Testis (tissue), 3 donors: ENCODE data around the gene RYR1. TPM values are rescaled to one million over a fixed set of nuclear protein-coding genes. Genes with fewer than 3 reads are reported as not detected.

Experiments
- DNase-seq: peaks from one replicate; pipeline ENCODE4 v3.0.0-alpha.2; 2019
- H3K27ac ChIP-seq, 2 donors: fragments of 200-600 bp; sonication (generic); one replicate each; pipeline ENCODE4 v1.5.1; 2019
- H3K27me3 ChIP-seq: fragments of 200-600 bp; sonication (generic); one replicate; pipeline ENCODE4 v1.5.1; 2019
- H3K36me3 ChIP-seq: fragments of 200-600 bp; sonication (generic); one replicate; pipeline ENCODE4 v1.5.1; 2017; ENCODE audit warnings: low read depth; ENCODE audit errors: missing control alignments
- H3K4me1 ChIP-seq: fragments of 200-600 bp; sonication (generic); one replicate; pipeline ENCODE4 v1.5.1; 2019
- H3K4me3 ChIP-seq, 2 donors: fragments of 200-600 bp; sonication (generic); one replicate each; pipeline ENCODE4 v1.5.1; 2017 to 2019
- H3K9me3 ChIP-seq: fragments of 200-600 bp; sonication (generic); one replicate; pipeline ENCODE4 v1.5.1; 2017
- CTCF ChIP-seq, 3 experiments: fragments of 450-650 bp in 2 of 3; fragments of 200-600 bp in 1 of 3; sonication (generic) in 1 of 3; IDR thresholded peaks; one replicate each; pipeline ENCODE4 v1.5.1; 2016 to 2019; ENCODE audit warnings: antibody characterized with exemption in 3 of 3, mild to moderate bottlenecking in 2 of 3, moderate library complexity in 1 of 3
- POLR2A ChIP-seq: fragments of 450-650 bp; IDR thresholded peaks from one replicate; pipeline ENCODE4 v1.6.1; 2017; ENCODE audit warnings: antibody characterized with exemption, mild to moderate bottlenecking, moderate library complexity
- WGBS, 2 donors: methylation state at CpG; one replicate each; pipeline ENCODE4 v1.1.5; 2018; 5-methylcytosine and 5-hydroxymethylcytosine counted together
- intact Hi-C: fragments of 100-400 bp; cut with DNase I; formaldehyde crosslinking; loops from one replicate; pipeline ENCODE4 v1.15.1; 2023; ENCODE audit warnings: low total_unique reads
- polyA plus RNA-seq: library from polyadenylated mRNA; stranded (reverse); fragments of 350-450 nt; fragmentation: Illumina TruSeq; extraction: RNeasy Lipid Tissue Mini Kit (QIAGEN cat#74804); gene quantifications from one replicate; pipeline ENCODE4 v1.2.3, GENCODE V29; 2014; ENCODE audit warnings: low read depth, low replicate concordance; ENCODE audit not compliant: insufficient read depth
- total RNA-seq, 2 donors: library from RNA; depleted of rRNA; stranded (reverse); fragments of >200 nt; gene quantifications; one replicate each; pipeline ENCODE4 v1.2.3, GENCODE V29; 2016

The RYR1 gene
- total and polyA plus RNA-seq, 3 donors from 2014 or later: 11.8 to 26.1 (median 15.6) TPM

- TF ChIP-seq POLR2A (no peak), CTCF (IDR thresholded peaks at IDR 0.05) (no peak)
- H3K4me3 ChIP-seq: peak overlapping the region in 1 of 2 donors; percentile 21
- no peaks in the 10 kb centered on the region for H3K9me3 ChIP-seq
- H3K36me3 ChIP-seq: no peaks in the 10 kb centered on the region
- no peaks in the 10 kb centered on the region for H3K27me3 ChIP-seq
- DNase-seq: no peak
- WGBS, 2 donors: 58 to 67% methylated on average over 29 to 40 of the region's 40 CpGs
- H3K4me1 ChIP-seq: peaks cover 23% of the 10 kb centered on the region
- no peak overlapping the region for H3K27ac ChIP-seq
- intact Hi-C loops: no loop called here
Observed at GRCh38 chr19:38385804-38386257, 47.7 kb upstream of the RYR1 start.

GRCh38 chr19:38386300-38386970, 47.1 kb upstream of the RYR1 start:
- 46 to 57% methylated on average over 20 to 60 of the region's 61 CpGs for WGBS, 2 donors
- intact Hi-C loops: no loop called here
- no peaks in the 10 kb centered on the region for H3K36me3 ChIP-seq
- H3K4me3 ChIP-seq: peak overlapping the region; percentile 35 to 57
- DNase-seq: no peak
- TF ChIP-seq CTCF (IDR thresholded peaks at IDR 0.05) (no peak), POLR2A (no peak)
- no peaks in the 10 kb centered on the region for H3K27me3 ChIP-seq
- H3K9me3 ChIP-seq: no peaks in the 10 kb centered on the region
- no peak overlapping the region for H3K27ac ChIP-seq
- peaks cover 23% of the 10 kb centered on the region for H3K4me1 ChIP-seq

- Histone ChIP-seq H3K9me3 (no peaks in the 10 kb centered on the region), H3K36me3 (no peaks in the 10 kb centered on the region), H3K4me3 (peak overlapping the region; percentile 35 to 57), H3K4me1 (peaks cover 23% of the 10 kb centered on the region), H3K27ac (no peak overlapping the region), H3K27me3 (no peaks in the 10 kb centered on the region)
- TF ChIP-seq POLR2A: no peak
- no peak for TF ChIP-seq CTCF (IDR thresholded peaks at IDR 0.05)
- intact Hi-C loops: no loop called here
- DNase-seq: no peak
- WGBS, 2 donors: 15 to 33% methylated on average over 11 to 36 of the region's 36 CpGs
Observed at GRCh38 chr19:38386971-38387549, 46.4 kb upstream of the RYR1 start.

- 2 to 3% methylated on average over 32 to 51 of the region's 51 CpGs for WGBS, 2 donors
- H3K4me1 ChIP-seq: peaks cover 23% of the 10 kb centered on the region
- intact Hi-C loops: no loop called here
- H3K27ac ChIP-seq: peak within 1 kb of the TSS in 1 of 2 donors; percentile 37
- peak within 1 kb of the TSS; percentile 35 to 57 for H3K4me3 ChIP-seq
- DNase-seq: peak; percentile 80
- no peak for TF ChIP-seq CTCF (IDR thresholded peaks at IDR 0.05)
- no peaks in the 10 kb centered on the region for H3K9me3 ChIP-seq
- no peaks in the 10 kb centered on the region for H3K36me3 ChIP-seq
- no peaks in the 10 kb centered on the region for H3K27me3 ChIP-seq
Observed at GRCh38 chr19:38387550-38388348, 45.7 kb upstream of the RYR1 start, which contains the start of gene GGN. GGN (minus strand) TSS chr19:38388034; CDS start chr19:38387261, 773 bp downstream.
